ENCODE measurements around the gene CAMK2B.

Gene CAMK2B

GRCh38 chr7:44286182-44286617, 39.2 kb downstream of the CAMK2B start:
- DNase-seq (ENCODE audit: low spot score): no peak
- TF ChIP-seq, protein P1, sequence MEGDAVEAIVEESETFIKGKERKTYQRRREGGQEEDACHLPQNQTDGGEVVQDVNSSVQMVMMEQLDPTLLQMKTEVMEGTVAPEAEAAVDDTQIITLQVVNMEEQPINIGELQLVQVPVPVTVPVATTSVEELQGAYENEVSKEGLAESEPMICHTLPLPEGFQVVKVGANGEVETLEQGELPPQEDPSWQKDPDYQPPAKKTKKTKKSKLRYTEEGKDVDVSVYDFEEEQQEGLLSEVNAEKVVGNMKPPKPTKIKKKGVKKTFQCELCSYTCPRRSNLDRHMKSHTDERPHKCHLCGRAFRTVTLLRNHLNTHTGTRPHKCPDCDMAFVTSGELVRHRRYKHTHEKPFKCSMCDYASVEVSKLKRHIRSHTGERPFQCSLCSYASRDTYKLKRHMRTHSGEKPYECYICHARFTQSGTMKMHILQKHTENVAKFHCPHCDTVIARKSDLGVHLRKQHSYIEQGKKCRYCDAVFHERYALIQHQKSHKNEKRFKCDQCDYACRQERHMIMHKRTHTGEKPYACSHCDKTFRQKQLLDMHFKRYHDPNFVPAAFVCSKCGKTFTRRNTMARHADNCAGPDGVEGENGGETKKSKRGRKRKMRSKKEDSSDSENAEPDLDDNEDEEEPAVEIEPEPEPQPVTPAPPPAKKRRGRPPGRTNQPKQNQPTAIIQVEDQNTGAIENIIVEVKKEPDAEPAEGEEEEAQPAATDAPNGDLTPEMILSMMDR (IDR thresholded peaks at IDR 0.05; ENCODE audit: borderline replicate concordance, control extremely low read depth, extremely low read depth, insufficient read depth, missing control alignments): no peak
- in situ Hi-C loops (cut with MboI; ENCODE audit: low sequenced_read_pairs, unreplicated experiment): no loop called here

DNA sequence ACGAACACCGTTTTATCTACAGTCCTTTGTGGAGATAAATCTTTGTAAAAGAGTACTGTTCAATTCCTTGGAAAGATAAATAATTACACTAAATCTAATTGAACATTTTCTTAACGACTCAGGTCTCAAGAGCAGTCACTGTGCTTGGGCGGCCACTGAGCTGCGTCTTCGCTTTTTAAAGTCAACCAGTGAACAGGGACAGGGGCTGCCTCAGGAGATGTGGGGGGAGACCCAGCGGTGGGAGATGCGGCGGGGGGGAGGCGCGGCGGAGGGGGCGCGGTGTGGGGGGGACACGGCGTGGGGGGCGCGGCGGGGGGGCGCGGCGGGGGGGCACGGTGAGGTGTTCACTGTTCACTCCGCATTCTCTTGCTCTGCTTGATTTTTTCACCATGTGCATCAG, 39.8 kb downstream of the CAMK2B start:
- in situ Hi-C loops (cut with MboI; ENCODE audit: low sequenced_read_pairs, unreplicated experiment): no loop called here
- TF ChIP-seq, protein P1 (IDR thresholded peaks at IDR 0.05; ENCODE audit: borderline replicate concordance, control extremely low read depth, extremely low read depth, insufficient read depth, missing control alignments): no peak
- no peak for DNase-seq (ENCODE audit: low spot score)

DNA sequence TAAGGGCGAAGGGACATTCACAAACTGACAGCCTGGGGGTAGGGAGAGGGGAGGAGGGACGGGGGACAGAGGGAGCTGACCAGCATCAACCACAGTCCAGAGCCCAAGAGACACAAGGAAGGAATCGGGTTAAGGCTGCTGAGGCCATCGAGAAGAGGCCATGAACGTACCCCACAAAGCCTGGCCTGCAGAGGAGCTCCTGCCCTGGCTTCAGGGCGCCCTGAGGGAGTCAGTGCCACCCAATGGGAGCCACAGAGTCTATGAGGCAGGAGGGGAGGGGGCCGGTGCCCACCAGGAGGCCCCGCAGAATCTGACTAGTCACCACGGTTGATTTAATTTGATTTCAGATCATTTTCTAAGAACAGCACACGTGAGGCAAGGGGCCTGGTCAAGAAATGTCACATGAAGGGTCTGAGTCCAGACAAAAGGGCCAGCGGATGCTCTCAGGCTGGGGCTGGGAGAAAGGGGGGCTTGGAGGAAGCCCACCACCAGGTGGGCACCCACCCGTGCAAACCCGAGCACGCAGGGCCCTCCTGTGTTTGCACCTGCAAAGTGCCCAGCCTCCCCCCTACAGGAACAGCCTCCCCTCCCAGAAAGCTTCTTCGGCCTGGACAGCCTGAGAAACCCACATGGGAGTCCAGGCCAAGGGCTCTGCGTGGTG, 40.4 kb downstream of the CAMK2B start:
- TF ChIP-seq, protein P1 (IDR thresholded peaks at IDR 0.05; ENCODE audit: borderline replicate concordance, control extremely low read depth, extremely low read depth, insufficient read depth, missing control alignments): no peak
- in situ Hi-C loops (cut with MboI; ENCODE audit: low sequenced_read_pairs, unreplicated experiment): no loop called here
- DNase-seq (ENCODE audit: low spot score): no peak

GRCh38 chr7:44284216-44284615, 41.2 kb downstream of the CAMK2B start:
- DNase-seq (ENCODE audit: low spot score): no peak
- in situ Hi-C loops (cut with MboI; ENCODE audit: low sequenced_read_pairs, unreplicated experiment): no loop called here

DNA sequence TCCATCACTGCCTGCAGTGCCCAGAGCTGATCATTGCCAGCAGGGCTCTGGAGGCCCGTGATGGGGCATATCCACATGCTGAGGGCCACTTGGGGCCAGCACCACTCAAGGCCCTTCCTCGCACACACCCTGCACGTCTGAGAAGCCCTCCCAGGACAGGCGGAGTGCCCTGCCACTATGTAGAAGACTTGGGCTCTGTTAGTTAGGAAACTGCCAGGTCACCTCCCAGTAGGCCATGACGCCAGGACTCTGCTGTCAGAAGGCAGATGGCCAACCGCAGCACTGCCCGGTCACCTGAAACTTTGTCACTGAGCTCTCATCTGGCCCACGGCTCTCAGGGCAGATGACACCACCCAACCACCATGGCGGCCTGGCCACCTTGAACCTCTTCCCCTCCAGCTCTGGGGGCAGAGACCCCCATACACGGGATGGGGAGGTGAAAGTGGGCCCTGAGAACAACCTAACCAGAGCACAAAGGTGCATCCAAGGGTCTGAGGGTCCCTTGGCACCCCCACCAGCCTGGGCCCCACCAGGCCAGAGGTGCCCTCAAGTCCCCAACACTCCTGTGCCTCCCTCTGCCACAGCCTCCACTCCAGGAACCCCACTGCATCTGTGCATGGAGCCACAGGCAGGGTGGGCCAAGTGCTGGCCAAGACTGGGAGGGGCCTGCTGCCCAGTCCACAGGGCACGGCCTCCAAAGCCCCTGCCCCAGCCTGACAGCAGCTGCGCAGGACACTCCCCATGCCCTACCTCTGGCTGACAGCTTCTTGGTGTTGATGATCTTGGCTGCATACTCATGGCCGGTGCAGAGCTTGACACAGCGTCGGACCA, 41.8 kb downstream of the CAMK2B start:
- in situ Hi-C loops (cut with MboI; ENCODE audit: low sequenced_read_pairs, unreplicated experiment): no loop called here
- TF ChIP-seq, protein P1 (IDR thresholded peaks at IDR 0.05; ENCODE audit: borderline replicate concordance, control extremely low read depth, extremely low read depth, insufficient read depth, missing control alignments): no peak
- DNase-seq (ENCODE audit: low spot score): no peak

More at GRCh38 chr7:44284216-44284615, 41.2 kb downstream of the CAMK2B start:
- TF ChIP-seq, protein P1 (IDR thresholded peaks at IDR 0.05; ENCODE audit: borderline replicate concordance, control extremely low read depth, extremely low read depth, insufficient read depth, missing control alignments): no peak

GRCh38 chr7:44282601-44283171, 42.7 kb downstream of the CAMK2B start:
- DNase-seq (ENCODE audit: low spot score): no peak
- TF ChIP-seq, protein P1 (IDR thresholded peaks at IDR 0.05; ENCODE audit: borderline replicate concordance, control extremely low read depth, extremely low read depth, insufficient read depth, missing control alignments): no peak
- in situ Hi-C loops (cut with MboI; ENCODE audit: low sequenced_read_pairs, unreplicated experiment): no loop called here
